ENCODE data around the gene KCNB1.

KCNB1 gene

DNA sequence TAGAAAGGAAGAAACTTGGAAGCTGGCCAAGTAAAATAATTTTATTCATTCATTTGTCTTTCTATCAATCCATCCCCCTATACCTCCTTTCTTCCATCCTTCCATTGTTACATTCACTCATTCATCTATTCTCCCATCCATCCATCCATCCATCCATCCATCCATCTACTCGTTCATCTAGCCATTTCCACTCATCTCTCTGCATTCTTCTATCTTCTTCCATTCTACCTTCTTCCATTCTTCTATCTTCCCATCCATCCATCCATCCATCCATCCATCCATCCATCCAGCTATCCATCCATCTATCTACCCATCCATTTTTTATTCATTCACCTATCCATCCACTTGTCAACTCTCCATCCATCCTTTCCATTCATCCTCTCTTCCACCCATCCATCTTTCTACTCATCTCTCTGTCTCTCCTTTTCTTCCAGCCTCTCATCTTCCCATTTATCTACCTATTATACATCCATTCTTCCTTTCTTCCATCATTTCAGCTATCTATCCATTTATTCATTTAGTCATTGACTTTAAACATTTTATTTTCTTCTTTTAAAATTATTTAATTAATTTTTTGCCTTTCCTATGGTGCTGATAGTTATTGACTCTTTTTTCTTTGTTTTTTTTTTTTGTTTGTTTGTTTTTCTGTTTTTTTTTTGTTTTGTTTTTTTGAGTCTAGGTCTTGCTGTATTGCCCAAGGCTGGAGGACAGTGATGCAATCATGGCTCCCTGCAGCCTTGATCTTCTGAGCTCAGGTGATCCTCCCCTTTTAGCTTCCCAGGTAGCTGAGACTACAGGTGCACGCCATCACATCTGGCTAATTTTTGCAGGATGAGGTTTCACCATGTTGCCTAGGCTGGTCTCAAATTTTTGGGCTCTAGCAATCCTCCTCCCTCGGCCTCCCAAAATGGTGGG is 151.5 kb downstream of the KCNB1 start:
- no peak overlapping the region for H3K4me3 ChIP-seq (ENCODE audit: low read depth, low read length)
- TF ChIP-seq, protein P1, sequence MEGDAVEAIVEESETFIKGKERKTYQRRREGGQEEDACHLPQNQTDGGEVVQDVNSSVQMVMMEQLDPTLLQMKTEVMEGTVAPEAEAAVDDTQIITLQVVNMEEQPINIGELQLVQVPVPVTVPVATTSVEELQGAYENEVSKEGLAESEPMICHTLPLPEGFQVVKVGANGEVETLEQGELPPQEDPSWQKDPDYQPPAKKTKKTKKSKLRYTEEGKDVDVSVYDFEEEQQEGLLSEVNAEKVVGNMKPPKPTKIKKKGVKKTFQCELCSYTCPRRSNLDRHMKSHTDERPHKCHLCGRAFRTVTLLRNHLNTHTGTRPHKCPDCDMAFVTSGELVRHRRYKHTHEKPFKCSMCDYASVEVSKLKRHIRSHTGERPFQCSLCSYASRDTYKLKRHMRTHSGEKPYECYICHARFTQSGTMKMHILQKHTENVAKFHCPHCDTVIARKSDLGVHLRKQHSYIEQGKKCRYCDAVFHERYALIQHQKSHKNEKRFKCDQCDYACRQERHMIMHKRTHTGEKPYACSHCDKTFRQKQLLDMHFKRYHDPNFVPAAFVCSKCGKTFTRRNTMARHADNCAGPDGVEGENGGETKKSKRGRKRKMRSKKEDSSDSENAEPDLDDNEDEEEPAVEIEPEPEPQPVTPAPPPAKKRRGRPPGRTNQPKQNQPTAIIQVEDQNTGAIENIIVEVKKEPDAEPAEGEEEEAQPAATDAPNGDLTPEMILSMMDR (IDR thresholded peaks at IDR 0.05; ENCODE audit: low read depth, low read length) = no peak

DNA sequence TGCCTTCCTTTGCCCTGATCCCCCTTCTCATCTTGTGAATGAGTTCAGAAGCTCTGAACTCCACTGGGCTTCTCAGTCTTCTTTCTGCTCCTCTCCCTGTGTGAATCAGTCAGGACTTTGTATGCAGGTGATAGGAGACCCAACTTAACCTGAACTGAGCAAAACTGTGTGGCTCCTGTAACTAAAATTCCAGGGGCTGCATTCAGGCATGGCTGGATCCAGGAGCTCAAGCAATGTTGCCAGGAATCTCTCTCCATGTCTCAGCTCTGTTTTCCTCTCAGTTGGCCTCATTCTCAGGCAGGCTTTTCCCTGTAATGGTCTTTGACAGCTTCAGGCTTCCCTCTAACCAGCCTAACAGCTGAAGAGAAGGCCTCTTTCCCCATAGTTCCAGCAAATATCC is 153.7 kb downstream of the KCNB1 start:
- TF ChIP-seq, protein P1 (IDR thresholded peaks at IDR 0.05; ENCODE audit: low read depth, low read length) = no peak

DNA sequence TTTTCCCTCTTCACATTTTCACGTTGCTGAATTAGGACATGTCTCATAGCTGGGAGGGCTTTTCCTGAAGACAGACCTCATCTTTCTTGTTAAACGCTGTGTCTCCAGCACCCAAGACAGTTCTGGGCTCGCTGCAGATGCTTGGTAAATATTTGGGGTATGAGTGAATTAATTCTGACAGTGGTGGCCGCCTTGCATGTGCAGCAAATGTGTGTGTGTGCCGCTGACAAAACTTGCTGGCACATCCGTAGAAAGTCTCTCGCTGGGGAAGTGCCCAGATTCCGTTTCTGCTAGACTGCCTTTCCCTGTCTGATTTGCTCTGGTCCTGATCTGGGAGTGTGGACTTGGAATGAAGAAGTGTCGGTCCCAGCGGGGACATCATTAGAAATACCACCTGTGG is 156.4 kb downstream of the KCNB1 start:
- H3K4me3 ChIP-seq (ENCODE audit: low read depth, low read length) = no peak overlapping the region
- TF ChIP-seq, protein P1 (IDR thresholded peaks at IDR 0.05; ENCODE audit: low read depth, low read length) = no peak

More for the DNA sequence above, 153.7 kb downstream of the KCNB1 start:
- no peak overlapping the region for H3K4me3 ChIP-seq (ENCODE audit: low read depth, low read length)

DNA sequence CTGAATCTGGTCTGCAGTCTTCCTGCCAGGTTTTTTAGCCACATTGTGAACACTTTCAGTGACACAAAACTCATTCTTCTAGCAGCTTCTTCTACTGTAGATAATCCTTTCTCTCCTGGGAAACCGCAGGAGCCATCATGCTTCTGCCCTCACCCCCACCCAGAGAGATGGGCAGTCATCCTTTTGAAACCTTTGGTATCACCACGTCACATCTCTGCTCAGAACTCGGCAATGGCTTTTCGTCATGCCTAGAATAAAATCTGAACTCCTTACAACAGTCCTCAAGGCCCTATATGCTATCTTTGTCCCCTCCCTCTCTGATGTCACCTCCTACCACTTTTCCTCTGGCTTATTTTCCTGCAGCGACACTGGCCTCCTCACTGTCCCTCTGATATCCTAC is 158.2 kb downstream of the KCNB1 start:
- TF ChIP-seq, protein P1 (IDR thresholded peaks at IDR 0.05; ENCODE audit: low read depth, low read length) = no peak
- no peak overlapping the region for H3K4me3 ChIP-seq (ENCODE audit: low read depth, low read length)

DNA sequence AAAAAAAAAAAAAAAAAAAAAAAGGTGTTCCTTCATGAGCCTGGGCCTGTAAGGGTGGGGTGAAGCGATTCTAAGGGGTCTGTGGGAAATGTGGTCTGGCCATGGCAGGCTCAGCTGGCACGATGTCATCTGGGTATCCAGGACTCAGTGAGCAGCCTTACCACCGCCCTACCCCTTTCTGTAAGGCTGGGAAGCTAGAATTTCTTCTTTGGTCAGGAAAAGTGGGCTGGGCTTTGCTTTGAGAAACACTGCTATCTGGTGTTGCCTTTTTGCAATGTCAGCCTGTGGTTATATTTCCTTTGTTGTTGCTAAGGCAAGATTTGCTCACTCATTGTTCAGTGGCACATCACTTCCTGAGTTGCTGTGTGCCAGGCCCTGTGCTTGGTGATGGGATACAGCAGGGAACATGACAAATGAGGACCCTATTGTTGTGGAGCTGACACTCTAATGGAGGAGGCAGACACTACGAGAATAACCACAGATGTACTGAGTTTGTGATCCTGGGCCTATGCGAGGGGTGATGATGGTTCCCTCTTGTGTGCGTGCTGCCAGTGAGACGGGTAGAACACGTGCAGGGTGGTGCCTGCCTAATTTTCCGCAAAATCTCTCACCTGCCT is 158.7 kb downstream of the KCNB1 start:
- no peak overlapping the region for H3K4me3 ChIP-seq (ENCODE audit: low read depth, low read length)
- TF ChIP-seq, protein P1 (IDR thresholded peaks at IDR 0.05; ENCODE audit: low read depth, low read length) = peak; percentile 21; the same call in 1 of the 2 replicates

DNA sequence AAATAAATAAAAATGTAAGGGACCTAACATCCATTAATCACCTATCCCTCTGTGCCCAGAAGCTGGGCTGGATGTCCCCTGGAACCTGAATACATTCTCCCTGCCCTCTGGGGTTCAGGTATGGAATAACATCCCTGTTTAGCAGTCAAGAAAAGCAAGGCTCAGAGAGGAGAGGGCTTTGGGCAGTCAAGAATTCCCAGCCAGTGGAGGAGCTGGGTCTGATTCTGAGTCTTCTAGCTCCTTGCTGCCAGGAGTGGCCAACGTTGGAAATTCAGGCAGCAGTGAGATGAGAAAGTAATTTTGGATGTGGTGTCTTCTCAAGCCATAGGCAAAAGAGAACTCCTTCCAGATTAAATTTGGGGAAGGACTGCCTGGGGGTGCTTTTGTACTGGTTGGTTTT is 162.0 kb downstream of the KCNB1 start:
- H3K4me3 ChIP-seq (ENCODE audit: low read depth, low read length) = no peak overlapping the region
- TF ChIP-seq, protein P1 (IDR thresholded peaks at IDR 0.05; ENCODE audit: low read depth, low read length) = no peak
